ENCODE data around the gene GLOD5. TPM values are rescaled to one million over a fixed set of nuclear protein-coding genes. Genes with fewer than 3 reads are reported as not detected.

Gene GLOD5
- total RNA-seq, 2 donors from 2014 or later: 0.41 TPM; not detected in 1

DNA sequence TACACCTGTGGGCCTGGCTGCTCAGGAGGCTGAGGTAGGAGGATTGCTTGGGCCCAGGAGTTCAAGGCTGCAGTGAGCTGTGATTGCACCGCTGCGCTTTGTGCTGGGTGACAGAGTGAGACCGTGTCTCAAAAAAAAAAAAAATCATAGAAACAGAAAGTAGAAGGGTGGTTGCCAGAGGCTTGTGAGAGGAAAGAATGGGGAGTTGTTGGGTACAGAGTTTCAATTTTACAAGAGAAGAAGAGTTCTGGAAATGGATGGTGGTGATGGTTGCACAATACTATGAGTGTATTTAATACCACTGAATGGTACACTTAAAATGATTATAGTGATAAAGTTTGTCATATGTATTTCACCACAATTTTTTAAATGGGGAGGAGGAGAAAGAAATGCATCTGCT lies 10.2 kb upstream of the GLOD5 start:
- Histone ChIP-seq H3K9me3 (no peaks in the 10 kb centered on the region), H3K4me3 (no peak overlapping the region), H3K4me1 (replicated peaks) (no peaks in the 10 kb centered on the region), H3K36me3 (no peaks in the 10 kb centered on the region), H3K27me3 (replicated peaks; ENCODE audit: insufficient read depth) (no peaks in the 10 kb centered on the region), H3K27ac (no peak overlapping the region)
- intact Hi-C loops (cut with DNase I): no loop called here
- TF ChIP-seq POLR2A (IDR thresholded peaks at IDR 0.05): no peak
- no peak for TF ChIP-seq POLR2AphosphoS5 (IDR thresholded peaks at IDR 0.05)
- TF ChIP-seq CTCF (IDR thresholded peaks at IDR 0.05): no peak
- no peak for DNase-seq (ENCODE audit: low spot score)
- WGBS: 90% methylated on average over 3 of the region's 3 CpGs

DNA sequence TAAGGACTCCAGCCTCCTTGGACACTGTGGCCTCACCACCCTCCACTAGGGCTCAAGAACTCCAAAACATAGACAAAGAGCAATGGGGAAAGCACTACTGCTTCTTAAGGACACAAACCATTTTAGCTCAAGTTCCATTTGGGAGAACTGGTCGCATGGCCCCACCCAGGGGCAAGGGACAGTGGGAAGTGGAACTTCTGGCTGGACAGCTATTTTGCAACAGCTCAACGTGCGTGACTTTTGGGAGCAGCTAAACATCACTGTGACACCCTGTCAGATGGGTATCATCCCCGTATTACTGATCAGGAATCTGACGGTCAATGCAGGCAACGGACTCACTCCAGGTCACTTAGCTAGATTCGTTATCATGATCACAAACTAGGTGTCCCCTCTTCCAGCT lies 9.0 kb upstream of the GLOD5 start:
- intact Hi-C loops (cut with DNase I): no loop called here
- Histone ChIP-seq H3K36me3 (no peaks in the 10 kb centered on the region), H3K9me3 (no peaks in the 10 kb centered on the region), H3K27ac (no peak overlapping the region), H3K4me3 (no peak overlapping the region), H3K27me3 (replicated peaks; ENCODE audit: insufficient read depth) (no peaks in the 10 kb centered on the region), H3K4me1 (replicated peaks) (no peaks in the 10 kb centered on the region)
- DNase-seq (ENCODE audit: low spot score): no peak
- no peak for TF ChIP-seq CTCF (IDR thresholded peaks at IDR 0.05)
- no peak for TF ChIP-seq POLR2A (IDR thresholded peaks at IDR 0.05)
- TF ChIP-seq POLR2AphosphoS5 (IDR thresholded peaks at IDR 0.05): no peak
- WGBS: 64% methylated on average over 3 of the region's 7 CpGs

DNA sequence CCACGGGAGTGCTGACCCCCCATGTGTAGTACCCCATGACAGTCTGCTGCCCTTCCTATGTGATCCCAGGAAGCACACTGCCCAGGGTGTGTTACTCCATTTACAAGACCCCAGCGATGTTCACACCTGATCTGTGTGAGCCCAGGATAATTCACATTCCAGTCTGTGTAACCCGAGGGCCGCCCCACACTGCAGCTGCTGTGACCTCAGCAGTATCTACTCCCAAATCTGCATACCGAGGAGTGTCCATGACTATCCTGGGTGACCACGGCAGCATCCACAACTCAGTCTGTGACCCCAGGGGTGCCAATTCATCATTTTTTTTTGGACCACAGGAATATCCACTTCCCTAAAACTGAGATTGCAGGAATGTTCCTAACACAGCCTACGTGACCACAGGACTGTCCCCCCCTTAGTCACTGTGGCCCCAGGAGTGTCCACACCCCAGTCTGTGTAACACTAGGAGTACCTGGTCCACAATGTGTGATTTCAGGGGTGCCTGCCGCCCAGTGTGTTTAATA lies 7.8 kb upstream of the GLOD5 start:
- no peaks in the 10 kb centered on the region for H3K9me3 ChIP-seq
- WGBS: 66% methylated on average over 7 of the region's 8 CpGs
- H3K4me1 ChIP-seq (replicated peaks): no peaks in the 10 kb centered on the region
- TF ChIP-seq POLR2A (IDR thresholded peaks at IDR 0.05) (no peak), CTCF (IDR thresholded peaks at IDR 0.05) (no peak), POLR2AphosphoS5 (IDR thresholded peaks at IDR 0.05) (no peak)
- H3K36me3 ChIP-seq: no peaks in the 10 kb centered on the region
- no peak overlapping the region for H3K4me3 ChIP-seq
- H3K27me3 ChIP-seq (replicated peaks; ENCODE audit: insufficient read depth): no peaks in the 10 kb centered on the region
- intact Hi-C loops (cut with DNase I): no loop called here
- no peak overlapping the region for H3K27ac ChIP-seq
- DNase-seq (ENCODE audit: low spot score): no peak

DNA sequence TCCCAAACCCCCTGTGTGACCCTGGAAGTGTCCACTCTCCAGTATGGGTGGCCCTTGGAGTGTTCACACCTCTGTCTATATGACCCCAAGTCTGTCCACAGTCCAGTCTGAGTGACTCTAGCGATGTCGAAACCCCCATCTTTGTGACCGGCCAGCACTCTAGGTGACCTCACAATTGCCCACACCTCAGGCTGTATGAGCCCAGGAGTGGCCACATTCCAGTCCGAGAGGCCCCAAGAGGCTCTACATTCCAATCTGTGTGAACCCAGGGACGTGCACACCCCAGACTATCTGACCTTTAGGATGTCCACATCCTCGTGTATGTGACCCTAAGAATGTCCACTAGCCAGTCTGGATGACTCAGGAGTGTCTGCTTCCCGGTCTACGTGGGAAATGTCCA lies 7.3 kb upstream of the GLOD5 start:
- H3K4me3 ChIP-seq: no peak overlapping the region
- no peak overlapping the region for H3K27ac ChIP-seq
- no peaks in the 10 kb centered on the region for H3K27me3 ChIP-seq (replicated peaks; ENCODE audit: insufficient read depth)
- intact Hi-C loops (cut with DNase I): no loop called here
- H3K36me3 ChIP-seq: no peaks in the 10 kb centered on the region
- H3K4me1 ChIP-seq (replicated peaks): no peaks in the 10 kb centered on the region
- no peak for TF ChIP-seq POLR2AphosphoS5 (IDR thresholded peaks at IDR 0.05)
- no peak for DNase-seq (ENCODE audit: low spot score)
- WGBS: no CpG with 5 or more reads among the region's 8 CpGs
- H3K9me3 ChIP-seq: no peaks in the 10 kb centered on the region

DNA sequence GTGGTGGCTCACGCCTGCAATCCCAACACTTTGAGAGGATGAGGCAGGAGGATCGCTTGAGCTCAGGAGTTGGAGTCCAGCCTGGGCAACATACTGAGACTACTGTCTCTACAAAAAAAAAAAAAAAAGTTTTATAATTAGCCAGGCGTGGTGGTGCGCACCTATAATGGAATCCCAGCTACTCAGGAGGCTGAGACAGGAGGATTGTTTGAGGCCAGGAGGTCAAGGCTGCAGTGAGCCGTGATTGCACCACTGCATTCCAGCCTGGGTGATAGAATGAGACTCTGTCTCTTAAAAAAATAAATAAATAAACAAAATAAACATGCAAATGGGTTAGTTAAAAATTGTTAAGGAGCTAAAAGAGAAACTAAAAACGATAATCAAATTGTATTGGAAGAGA lies 7.7 kb downstream of the GLOD5 start:
- WGBS: 82% methylated on average over 6 of the region's 6 CpGs
- Histone ChIP-seq H3K27ac (no peak overlapping the region), H3K4me3 (no peak overlapping the region), H3K4me1 (replicated peaks) (no peaks in the 10 kb centered on the region), H3K36me3 (no peaks in the 10 kb centered on the region), H3K9me3 (no peaks in the 10 kb centered on the region), H3K27me3 (replicated peaks; ENCODE audit: insufficient read depth) (no peaks in the 10 kb centered on the region)
- intact Hi-C loops (cut with DNase I): no loop called here
- DNase-seq (ENCODE audit: low spot score): no peak
- TF ChIP-seq POLR2A (IDR thresholded peaks at IDR 0.05) (no peak), POLR2AphosphoS5 (IDR thresholded peaks at IDR 0.05) (no peak), CTCF (IDR thresholded peaks at IDR 0.05) (no peak)

Measured in prostate gland (tissue), 2 donors.